NCI-H524 (cell line): ENCODE results near the gene IGFBP1.

Source experiments
- DNase-seq, 2 experiments: peaks; one replicate each; lab custom pipeline; 2025; lab: John Stamatoyannopoulos, UW

Gene IGFBP1

DNA sequence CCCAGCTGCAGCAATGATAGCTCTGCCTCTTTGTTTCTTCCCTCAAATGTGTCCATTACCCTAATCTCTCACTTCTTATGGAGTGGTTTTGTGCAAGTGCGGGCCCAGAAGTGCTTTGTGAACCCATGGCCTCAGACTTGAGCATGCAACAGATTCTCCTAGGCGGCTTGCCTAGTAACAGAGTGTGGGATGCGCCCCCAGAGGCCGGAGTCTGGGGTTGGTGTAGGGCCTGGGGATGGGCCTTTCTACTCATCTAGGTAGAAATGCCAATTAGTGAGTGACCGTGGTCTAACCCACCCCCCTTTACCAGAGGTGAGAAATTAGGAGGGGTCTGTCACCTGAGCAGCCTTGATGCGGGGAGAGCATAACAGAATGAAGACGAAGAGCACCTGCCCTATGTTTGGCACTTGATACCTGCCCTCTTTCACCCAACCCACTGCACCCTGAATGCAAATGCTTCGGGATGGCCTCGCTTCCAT lies 7.0 kb upstream of the IGFBP1 start:
- no peak for DNase-seq

DNA sequence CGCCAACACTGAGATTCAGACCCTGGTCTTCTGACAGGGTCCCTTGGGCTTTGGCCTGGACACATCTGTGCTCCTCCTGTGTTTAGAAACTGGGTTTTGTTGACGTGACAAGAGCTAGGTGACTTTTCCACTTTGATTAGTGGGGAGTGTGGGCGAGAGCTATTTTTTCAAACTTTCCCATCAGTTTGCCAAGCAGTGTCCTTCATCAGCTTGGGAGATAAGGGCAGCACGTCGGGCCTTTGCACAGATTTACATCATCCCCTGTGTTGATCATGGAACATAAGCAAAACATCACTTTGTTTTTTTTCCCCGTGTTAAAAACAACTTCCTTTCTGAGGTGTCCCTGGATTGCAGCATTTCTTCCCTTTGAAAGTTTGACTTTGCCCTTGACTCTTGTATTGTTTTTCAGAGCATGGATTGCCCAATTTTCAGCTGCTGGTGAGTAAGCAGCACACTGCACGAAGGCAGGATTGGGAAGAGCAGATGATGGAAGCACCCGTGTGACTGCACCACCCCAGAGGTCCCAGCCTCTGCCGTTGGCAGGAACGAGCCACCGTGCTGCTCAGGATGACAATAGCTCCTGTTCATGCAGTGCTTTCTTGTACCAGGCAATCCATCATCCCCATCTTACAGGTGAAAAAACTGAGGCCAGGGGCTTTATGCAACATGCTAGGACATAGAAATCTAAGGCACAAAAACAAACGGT lies 6.4 kb upstream of the IGFBP1 start:
- no peak for DNase-seq

DNA sequence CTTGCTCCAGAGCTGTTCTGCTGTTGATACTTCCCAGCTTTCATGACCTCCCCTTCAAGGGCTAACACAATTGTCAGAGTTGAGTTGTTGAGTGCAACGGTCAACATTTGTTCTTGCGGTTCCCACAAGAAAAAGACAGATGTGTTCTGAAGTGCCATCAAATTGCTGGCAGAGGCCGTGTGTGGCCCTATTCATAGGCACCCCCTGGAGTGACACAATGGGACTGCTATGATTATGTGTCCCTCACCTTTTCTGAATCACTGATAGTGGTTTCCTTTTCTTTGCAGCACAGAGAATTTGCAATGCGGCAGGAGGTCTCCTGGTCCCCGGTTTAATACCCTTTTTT lies 5.8 kb upstream of the IGFBP1 start:
- peak in 1 of 2 experiments; percentile 8 for DNase-seq

DNA sequence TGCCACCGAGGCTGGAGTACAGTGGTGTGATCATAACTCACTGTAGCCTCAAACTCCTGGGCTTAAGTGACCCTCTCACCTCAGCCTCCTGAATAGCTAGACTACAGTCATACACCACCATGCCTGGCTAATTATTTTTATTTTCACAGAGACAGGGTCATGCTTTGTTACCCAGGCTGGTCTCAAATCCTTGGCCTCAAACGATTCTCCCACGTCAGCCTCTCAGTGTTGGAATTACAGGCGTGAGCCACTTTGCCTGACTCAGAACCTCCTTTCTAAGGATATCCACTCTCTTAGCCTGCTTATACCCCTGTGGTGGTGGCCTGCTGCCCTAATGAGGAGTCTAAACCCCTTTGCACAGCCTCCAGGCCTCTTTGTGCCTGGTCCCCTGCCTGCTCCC lies 4.2 kb upstream of the IGFBP1 start:
- DNase-seq, result no peak

DNA sequence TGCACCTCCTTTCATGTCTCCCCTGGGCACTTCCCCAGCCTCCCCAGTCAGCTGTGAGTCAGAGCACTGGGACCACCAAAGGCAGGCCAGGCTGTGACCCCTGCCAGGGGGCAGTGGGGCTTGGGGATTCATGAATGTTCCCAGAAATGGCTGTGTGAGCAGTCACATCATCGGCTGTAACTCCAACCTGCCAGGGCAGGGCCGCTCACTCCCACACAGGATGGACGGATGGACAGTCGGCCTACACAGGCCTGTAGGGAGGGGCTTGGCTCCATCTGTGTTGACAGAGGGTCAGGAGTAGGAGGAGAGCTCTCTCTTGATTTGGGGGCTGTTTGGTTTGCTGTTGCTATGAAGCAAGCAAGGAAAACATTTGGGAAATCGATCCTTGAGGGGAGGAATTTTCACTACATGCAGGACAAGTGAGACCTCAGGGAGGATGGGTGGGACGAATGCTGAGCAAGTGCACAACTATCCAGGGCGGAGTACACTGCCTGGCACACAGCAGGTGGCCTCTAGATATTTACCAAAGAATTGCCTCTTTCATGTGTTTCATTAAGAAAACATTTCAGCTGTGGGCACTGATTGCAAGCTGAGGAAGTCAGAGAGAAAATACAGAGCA lies 2.9 kb upstream of the IGFBP1 start:
- DNase-seq, result no peak

DNA sequence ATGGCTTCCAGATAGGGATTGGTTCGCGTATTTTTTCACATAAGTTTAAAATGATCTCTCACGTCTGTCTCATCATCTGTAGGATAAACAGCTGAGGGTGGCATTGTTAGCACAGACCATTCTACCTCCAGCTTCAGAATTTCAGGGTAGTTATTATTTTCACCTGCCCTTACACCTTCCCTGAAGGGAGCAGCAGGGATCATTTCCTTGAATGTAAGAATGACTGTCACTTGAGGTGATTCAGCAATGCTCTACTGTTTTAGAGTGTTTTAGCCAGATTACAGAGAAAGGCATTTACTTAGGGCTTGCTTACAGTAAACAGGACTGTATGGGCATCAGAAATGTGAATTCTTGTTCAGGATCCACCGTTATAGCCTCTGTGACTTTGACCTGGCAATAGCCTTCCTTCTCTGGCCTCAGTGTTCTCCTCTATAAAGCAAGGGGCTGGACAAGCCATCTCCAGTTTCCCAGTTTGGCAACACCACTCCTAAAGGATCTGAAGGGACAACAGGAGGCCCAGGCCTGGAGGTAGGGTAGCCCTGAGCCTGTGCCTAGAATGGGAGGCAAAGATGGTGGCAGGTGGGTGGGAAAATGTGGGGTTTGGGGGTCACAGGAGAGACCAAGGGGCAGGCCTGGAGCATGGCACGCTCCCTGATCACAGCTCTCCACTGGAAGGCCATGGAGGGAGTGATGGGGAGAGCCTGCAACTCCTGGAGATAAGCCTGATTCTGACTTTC lies 1.2 kb upstream of the IGFBP1 start:
- no peak for DNase-seq

DNA sequence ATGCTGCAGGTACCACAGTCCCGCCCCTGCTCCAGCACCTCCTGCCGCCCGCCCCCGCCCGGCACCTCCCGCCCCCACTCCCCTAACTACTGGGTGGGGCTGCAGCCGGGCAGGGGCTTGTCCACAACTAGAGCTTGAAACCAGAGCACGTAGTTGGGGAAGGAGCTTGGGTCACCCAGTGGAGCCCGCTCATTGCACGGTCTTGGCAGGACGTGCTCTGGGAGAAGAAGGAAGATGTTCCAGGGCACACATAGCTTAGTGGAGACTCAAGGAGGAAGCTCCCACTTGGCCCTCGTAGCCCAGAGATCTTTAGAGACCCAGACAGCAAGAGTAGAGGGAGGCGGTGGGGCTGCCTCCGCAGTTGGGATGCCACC lies 692 bp downstream of the IGFBP1 start:
- DNase-seq, result no peak

DNA sequence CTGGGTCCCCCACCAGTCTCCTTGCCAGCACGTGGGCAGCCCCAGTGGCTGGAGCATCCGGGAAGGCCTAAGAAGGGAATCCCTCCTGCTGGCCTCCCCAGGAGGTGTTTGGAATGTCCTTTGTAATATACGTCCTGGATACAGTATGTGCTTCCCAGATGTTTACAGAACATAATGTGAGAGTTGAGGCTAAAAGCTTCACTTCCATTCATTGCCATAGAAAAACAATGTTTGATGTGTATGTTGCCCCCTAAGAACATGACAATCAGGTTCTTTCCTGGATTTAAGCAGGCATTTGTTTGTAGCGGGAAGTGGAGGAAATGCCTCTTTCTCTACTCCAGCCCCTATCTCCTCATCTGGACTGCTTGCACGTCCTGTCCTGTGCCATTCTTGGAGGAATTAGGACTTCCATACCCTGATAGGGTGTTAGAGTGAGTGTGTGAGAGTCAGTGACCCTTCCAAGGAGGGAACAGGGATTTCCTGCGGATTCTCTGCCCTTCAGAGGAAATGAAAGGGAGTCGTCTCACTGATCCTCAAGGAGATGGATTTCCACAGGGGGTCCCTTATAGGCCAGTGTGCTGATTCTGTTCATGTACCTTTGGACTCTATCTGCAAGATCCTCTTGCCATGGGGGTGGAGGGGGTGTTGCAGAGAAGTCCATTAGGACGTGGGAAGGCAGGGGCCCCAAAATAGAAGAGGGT lies 1.2 kb downstream of the IGFBP1 start:
- DNase-seq, result no peak

DNA sequence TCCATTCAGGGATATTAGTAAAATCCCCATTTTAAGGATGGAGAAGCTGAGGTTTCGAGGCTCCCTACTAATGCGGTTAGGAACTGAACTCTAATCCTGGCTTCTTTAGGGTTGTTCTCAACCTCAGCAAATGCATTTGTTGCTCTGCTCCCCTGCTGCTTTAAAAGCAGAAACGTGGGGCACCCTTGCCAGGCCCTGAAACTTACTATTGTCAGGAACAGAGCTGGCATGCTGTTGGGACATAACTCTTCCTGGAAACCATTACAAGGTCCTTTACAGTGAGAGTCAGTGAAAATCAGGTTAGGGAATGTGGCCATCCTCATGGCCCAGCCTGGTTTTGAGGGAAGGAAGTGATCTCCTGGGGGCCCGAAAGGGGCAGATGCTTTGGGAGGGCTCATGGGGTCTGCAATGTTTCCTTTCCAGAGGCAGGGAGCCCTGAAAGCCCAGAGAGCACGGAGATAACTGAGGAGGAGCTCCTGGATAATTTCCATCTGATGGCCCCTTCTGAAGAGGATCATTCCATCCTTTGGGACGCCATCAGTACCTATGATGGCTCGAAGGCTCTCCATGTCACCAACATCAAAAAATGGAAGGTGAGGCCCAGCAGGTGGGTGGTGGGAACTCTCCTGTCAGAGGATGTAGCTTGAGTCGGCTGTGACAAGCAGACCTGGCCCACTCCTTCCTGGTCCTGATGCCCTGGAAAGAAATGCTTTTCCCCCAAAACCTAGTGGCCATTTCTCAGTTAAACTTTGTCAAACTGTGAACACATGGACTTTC lies 2.0 kb downstream of the IGFBP1 start:
- no peak for DNase-seq

DNA sequence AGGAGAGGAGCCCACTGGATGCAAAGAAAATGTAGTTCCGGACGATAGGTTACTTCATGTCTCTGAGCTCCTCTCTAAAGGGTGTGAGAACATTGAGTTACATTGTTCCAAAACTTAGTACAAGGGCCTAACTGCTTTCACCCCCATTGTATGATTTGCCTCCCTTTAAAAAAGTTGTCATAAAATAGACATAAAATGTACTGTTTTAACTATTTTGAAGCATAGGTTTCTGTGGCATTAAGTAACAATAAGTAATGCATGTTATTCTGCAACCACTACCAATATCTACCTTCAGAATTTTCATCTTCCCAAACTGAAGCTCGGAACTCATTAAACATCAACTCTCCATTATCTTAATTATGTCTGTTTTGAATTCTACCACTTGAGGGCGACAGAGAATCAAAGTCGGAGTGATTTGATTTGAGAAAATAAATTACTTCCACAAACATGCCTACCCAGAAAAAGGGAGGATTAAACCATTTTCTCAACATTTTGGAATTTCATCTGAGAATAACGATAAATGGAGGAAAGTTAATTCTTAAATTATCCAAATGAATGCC lies 2.7 kb downstream of the IGFBP1 start:
- peak; percentile 12 to 34 for DNase-seq

DNA sequence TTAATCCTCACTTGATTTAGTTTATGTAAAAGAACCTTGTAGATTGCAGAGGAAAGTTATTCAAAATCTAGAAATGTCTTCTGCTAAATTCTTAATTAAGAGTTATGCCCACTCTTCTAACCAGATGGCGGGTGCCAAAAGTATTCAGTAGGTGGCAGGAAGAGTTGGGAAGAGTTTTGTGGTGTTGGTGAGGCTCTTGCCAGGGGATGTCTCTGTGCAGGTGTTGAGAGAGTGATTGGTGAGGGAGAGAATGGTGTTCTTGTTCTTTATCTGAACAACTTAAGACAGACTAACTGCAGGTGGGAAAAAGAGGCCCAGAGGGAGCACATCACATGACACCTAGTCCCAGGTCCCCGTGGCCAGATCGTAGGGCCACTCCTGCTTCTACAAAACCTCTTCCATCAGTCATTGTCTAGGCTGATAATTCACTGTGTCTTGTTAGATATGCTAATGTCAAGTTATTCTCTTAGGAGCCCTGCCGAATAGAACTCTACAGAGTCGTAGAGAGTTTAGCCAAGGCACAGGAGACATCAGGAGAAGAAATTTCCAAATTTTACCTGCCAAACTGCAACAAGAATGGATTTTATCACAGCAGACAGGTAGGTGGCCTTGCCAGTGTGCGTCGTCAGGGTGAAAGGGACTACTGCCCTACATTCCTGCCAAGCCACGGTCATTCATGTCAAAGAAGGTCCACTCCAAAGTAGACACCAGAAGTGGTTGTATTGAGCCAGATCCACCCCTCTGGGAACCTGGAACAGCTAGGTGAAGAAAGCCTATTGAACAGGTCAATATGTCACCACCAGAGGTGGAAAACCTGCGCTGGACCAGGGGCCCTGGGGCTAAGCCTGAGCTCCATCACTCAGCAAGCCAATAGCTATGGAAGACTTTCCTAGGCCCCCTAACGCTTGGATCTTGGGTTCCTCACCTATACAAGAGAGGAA lies 3.4 kb downstream of the IGFBP1 start:
- no peak for DNase-seq

DNA sequence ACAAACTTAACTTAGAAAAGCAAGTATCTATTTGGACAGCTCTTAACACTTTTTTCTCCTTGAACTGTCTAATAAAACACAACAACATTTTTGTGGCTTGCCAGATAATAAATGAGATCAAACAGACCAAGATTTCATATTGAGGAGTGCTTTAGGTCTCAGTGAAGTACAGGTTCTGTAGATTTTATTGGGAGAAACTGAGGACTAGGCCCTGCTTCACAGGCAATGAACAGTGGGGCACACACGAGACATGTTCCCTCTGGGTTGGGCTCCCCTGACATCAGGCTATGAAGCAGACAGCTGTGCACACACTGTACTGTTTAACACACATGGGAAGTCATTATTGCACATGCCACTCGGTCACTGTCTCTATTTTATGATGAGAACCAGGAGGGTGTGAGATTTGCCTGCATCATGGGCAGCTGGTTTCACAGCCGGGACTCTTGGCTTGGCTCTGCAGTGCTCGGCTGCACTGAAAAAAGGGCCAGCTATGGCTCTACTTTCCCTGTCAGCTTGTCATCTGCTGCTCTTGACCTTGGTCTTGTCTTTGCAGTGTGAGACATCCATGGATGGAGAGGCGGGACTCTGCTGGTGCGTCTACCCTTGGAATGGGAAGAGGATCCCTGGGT lies 4.2 kb downstream of the IGFBP1 start:
- no peak for DNase-seq

DNA sequence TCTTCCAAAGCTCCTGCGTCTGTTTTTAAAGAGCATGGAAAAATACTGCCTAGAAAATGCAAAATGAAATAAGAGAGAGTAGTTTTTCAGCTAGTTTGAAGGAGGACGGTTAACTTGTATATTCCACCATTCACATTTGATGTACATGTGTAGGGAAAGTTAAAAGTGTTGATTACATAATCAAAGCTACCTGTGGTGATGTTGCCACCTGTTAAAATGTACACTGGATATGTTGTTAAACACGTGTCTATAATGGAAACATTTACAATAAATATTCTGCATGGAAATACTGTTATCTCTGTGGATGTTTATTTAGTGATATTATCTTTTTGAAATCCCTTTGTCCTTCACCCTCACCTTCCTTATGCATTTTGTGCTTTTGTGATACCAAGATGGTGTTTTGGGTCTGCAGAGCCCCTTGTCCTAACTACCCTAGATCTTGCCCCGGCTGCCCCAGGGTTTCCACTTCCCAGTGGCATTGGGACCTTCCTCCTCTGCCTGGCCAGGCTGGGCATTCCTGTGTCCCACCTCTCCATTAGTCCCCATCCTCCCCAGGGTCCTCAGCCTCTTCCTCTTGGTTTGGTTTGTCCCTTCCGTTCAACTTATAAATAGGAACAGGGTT lies 5.2 kb downstream of the IGFBP1 start:
- no peak for DNase-seq

DNA sequence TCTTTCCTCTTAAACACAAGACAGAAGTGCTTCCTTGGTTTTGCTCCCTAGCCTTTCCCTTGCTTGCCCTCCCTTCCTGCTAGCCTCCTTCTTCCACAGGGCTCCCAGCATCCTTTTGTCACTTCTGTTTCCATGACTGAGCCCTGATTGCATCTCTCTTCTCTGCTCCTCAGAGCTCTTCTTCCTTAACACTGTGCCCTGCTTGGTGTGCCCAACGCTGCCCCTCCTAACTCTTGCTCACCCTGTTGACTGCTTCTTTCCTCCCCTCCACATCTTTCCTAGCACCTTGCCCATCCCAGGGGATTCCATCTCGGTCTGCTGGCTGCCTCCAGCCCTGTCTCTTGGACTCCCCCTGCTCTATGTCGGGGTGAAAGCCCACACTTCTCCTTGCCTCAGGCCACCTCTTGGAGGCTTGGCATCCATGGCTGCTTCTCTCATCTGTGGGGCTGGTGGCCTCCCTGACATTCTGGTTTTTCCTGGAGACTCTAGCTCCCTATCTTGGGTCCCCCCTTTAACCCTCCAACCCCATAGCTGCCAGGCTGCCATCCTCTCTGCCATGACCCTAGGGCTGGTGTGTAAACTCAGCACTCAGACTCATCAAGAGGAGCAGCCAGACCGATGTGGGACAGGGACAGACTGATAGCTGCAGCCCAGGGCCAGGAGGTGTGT lies 5.8 kb downstream of the IGFBP1 start:
- no peak for DNase-seq

DNA sequence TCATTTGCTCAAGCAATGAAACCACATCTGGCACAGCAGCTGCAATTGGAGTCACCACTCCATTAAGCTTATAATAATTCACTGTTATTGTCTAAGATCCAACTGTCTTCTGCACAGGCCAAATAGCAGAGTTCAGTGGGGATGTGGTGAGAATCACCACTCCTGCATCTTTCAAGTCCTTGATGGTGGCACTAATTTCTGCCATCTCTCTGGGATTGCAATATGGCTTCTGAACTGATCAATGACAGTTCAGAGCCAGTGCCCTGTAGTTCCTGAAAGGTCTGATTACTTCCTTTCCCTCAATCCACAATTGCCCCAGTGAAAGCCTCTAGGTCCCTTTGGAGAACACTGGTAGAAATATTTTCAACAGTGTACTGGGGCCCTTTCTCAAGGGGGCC lies 6.4 kb downstream of the IGFBP1 start:
- DNase-seq, result no peak

DNA sequence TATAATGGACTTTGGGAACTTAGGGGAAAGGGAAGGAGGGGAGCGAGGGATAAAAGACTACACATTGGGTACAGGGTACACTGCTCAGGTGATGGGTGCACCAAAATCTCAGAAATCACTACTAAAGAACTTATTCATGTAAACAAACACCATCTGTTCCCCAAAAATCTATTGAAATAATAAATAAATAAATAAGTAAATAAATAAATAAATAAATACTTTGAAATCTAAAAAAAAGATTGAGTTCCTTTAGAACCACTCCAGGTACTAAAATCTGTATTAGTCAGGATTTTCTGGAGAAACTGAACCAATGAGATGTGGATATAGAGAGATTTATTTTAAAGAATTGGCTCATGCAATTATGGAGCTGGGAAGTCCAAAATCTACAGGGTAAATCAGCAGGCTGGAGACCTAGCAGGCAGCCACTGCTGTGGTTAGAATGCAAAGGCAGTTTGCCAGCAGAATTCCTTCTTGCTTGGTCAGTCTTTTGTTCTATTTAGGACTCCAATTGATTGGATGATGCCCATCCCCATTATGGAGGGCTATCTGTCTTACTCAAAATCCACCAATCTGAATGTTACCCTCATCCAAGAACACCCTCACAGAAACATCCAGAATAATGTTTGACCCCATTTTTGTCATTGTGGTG lies 8.9 kb downstream of the IGFBP1 start:
- DNase-seq, result no peak

DNA sequence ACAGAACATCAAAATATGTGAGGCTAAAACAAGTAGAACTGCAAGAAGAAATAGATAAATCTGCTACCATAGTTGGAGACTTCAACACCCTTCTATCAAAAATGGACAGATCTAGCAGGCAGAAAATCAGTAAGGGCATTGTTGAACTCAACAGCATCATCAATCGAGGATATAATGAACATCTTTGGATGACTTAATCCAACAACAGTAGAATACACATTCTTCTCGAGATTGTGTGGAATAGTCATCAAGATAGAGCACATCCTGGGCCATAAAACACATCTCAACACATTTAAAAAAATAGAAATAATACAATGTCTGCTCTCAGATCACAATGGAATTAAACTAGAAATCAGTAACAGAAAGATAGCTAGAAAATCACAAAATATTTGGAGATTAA lies 9.9 kb downstream of the IGFBP1 start:
- DNase-seq, result no peak

DNA sequence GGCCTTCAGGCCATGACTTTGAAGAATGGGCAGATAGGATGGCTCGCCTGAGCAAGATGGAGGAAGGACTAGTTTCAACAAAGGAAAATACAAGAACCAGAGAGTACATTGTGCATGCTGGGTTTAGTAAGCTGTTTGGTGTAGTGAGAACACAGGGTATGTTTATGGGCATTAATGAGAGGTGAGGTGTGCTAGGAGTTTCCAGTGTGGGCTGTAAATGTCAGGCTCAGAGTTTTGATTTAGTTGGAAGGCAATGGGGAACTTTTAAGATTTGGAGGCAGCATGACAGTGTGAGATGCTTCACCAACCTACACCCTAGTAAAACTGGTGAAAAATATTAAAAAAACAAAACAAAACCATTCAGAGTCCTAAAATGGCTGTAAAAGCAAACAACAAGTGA lies 13.3 kb downstream of the IGFBP1 start:
- DNase-seq, result no peak
